CD4-positive, alpha-beta T cell treated with Interleukin-4 for 1 hour (primary cell): Measurements from ENCODE around the gene LIPF.
"Not testable (repeated sequence)": the region's sequence is repeated elsewhere in the genome, so short reads cannot be mapped to it uniquely, and the experiment has no call there.

Experiments used
- DNase-seq, 2 donors: peaks; one replicate each; pipeline ENCODE4 v3.0.0-alpha.2; 2020 to 2022

The LIPF gene

GRCh38 chr10:88664142-88664541 lies at the start of gene LIPF:
Gene LIPF (plus strand): TSS chr10:88664442. CDS start chr10:88667298, 2,856 bp downstream.
- DNase-seq: no peak

- no peak for DNase-seq
Measured at GRCh38 chr10:88616250-88616977, 47.8 kb upstream of the LIPF start.

DNA sequence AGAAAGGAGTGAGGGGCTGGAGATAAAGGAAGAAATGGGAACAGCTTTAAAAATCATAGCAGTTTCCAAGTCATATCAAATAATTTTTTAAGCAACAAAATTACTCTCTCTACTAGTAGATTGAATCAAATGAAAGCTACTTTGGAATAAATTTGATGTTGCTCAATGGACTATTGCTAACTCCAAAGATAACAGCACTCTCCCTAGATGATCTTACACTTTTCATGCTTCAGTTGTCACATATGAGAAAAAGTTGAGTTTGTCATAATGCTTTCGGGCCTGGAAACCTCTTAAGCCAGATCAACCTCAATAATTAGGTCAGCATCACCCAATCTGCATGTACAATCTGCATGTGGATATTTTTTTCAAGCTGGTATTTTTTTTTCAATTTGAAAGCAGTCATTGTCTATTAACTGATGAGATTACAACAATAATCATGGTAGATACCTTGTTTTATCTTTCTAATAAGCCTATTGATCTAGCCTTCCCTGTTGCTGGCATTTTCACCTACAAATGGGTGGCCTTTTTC lies 46.4 kb upstream of the LIPF start:
- no peak for DNase-seq

GRCh38 chr10:88618496-88618895 lies 45.7 kb upstream of the LIPF start:
- DNase-seq: no peak

- DNase-seq: no peak
Measured at GRCh38 chr10:88620441-88620840, 43.8 kb upstream of the LIPF start.

GRCh38 chr10:88623835-88624234 lies 40.4 kb upstream of the LIPF start:
- DNase-seq: no peak

GRCh38 chr10:88624840-88625239 lies 39.4 kb upstream of the LIPF start:
- DNase-seq: no peak

DNA sequence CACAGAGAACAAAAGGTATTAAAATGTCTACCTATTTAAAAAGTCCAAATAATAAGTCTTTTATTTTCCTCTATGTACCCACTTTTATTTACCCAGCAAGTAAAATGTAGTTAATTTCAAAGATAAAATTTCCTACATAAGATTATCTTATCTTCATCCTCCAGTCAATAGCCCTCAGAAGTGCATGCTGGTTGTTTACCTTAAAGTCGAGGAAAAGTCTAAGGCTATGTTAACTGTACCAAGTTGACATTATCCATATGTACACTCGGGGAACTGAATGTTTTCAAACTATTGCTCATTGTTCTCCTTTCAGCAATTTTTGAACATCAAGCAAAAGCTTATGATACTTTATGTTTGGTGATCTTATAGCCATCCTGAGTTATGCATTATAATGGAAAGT lies 24.1 kb upstream of the LIPF start:
- no peak for DNase-seq

DNA sequence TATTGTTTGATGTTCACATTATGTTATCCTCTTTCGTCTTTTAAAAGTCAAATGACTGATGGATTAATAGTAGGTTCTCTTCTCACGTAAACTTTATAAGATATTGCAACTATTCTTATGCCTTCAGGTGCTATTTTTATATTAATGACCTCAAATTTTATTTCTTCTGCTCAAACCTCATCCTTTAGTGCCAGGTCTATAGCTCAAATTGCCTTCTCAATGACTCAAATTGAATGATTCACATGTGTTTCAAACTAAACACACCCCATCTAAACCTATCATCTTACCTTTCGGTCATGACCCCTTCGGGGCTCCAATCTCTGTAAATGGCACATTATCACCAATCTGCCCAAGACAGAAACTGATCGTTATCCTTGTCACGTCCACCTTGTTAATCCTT lies 22.0 kb upstream of the LIPF start:
- DNase-seq: no peak

GRCh38 chr10:88642963-88643362 lies 21.3 kb upstream of the LIPF start:
- no peak for DNase-seq

DNA sequence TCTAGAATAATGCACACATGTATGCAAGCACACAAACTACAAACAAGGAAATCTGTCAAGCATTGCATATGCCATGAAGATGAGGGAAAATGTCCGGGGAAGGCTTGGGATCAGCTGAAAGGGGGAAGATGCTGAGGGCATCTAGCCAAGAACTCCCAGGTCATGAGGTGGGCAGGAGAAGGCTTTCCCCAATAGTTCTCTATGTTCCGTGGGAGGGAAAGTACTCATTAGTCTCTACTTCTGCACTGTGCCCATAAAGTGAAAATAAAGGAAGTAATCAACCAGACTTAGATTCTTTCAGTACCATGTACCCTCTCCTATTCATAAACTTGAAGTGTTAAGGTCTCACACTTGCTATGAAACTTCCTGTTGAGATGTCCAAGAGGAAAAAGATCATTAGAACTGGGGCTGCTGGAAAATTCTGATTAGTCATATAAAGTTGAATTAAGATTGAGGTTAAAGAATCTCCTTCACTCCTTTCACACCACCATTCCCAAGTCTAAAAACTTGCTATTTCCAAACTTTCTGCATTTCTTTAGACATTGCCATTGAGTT lies 17.1 kb upstream of the LIPF start:
- DNase-seq: no peak

DNA sequence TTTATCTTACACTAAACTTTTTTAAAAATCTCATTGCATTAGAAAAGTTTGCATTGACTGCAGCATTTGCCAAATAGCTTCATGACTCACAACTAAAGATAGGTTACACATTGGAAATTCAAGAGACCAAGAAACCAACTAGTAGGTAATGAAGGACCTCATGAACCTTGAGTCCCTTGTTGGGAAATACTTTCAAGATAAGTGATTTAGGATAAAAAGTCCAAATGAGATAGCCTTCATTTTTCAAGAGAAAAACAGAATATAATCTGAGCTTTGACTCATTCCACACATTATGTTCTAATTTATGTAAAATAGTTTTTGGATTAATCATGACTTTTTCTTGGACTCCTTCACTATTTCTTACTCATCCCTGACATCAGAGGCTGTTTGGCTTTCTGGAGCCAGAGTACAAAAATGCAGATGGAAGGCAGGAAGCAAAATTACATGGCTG lies 13.1 kb upstream of the LIPF start:
- DNase-seq: no peak

DNA sequence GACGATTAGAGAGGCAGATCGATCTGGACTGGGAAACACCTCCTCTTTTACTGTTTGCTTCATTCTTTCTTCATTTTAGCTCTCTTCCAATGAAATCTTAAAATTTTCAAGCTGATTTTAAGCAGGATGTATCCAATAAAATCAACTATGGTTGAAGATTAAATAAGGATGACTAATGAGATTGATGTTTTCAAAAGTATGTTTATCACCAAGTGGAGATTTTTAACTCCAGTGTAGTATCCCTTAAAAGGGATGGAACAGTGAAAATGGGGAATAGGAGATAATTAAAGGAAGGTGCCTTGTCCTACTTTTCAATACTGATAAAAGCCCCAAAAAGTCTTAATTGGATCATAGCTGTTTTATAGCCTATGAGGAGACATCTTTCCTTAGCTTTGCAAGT lies 11.6 kb upstream of the LIPF start:
- DNase-seq: no peak

GRCh38 chr10:88657901-88658300 lies 6.3 kb upstream of the LIPF start:
- no peak for DNase-seq

- DNase-seq: no peak
Measured at GRCh38 chr10:88659725-88660597, 4.3 kb upstream of the LIPF start.

- DNase-seq: no peak
Measured at GRCh38 chr10:88660598-88660884, 3.7 kb upstream of the LIPF start.

DNA sequence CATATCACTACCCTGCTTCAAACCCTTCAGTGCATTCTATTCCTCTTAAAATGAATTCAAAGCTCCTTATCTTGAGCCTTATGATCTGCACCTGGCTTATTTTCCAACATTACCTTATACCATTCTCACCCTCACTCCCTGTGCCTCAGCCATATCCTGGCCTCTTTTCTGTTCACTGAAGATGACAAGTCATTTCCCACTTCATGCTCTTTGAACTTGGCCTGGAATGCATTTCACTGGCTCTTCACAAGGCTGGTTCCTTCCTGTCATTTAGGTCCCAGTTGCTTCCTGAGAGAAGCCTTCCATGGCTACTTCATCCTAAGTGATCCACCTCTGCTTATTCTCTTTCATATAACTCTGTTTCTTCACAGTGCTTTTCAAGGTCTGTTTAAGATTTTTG lies 3.2 kb upstream of the LIPF start:
- no peak for DNase-seq

DNA sequence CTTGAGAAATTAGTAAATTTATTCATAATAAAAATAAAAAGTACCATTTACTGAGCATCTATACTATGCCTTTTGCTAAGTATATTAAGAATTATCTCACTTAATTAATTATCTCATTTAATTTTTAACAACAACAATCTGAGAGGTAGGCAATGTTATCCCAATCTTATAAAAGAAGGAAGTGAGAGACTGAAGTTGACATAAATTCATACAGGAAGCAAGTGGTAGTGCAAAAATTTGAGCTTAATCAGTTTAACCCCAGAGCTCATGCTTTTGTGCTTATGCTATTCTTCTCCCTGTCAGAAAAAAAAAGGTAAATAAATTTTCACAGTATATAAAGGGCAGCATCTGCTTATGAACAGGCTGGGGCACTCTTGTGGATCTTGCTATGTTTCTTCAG lies 2.7 kb upstream of the LIPF start:
- DNase-seq: no peak

DNA sequence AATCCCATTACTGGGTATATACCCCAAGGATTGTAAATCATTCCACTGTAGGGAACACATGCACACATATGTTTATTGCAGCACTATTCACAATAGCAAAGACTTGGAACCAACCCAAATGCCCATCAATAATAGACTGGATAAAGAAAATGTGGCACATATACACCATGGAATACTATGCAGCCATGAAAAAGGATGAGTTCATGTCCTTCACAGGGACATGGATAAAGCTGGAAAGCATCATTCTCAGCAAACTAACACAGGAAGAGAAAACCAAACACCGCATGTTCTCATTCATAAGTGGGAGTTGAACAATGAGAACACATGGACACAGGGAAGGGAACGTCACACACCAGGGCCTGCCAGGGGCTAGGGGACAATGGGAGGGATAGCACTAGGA lies 1.1 kb upstream of the LIPF start:
- not testable (repeated sequence) for DNase-seq

DNA sequence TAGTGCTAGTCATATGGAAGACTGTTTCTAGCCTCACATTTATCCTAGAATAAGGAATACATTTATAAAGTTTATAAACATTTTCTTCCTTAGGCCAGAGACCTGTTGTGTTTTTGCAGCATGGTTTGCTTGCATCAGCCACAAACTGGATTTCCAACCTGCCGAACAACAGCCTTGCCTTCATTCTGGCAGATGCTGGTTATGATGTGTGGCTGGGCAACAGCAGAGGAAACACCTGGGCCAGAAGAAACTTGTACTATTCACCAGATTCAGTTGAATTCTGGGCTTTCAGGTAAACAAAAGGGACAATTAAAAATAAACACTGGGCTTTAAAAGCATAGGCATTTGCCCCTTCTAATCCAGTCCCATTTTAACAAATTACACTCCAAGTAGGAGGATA lies 4.2 kb downstream of the LIPF start:
- no peak for DNase-seq

DNA sequence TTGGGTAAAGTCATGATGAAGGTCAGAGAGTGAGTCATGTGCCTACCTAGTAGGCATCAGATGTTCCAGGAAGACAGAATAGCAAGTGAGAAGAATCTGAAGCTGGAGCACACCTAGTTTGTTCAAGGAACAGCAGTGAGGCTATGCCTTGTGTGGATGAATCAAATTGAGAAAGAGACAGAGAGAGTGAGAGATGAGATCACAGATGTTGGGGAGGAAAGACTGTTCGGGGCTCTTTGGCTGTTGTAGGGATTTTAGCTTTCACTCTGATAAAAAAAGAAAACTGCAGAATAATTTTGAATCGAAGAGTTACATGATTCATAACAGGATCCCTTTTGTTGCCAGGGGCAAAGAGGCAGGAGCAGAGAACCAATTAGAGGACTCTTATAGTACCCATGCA lies 6.3 kb downstream of the LIPF start:
- DNase-seq: no peak

GRCh38 chr10:88672041-88672440 lies 7.8 kb downstream of the LIPF start:
- no peak for DNase-seq

DNA sequence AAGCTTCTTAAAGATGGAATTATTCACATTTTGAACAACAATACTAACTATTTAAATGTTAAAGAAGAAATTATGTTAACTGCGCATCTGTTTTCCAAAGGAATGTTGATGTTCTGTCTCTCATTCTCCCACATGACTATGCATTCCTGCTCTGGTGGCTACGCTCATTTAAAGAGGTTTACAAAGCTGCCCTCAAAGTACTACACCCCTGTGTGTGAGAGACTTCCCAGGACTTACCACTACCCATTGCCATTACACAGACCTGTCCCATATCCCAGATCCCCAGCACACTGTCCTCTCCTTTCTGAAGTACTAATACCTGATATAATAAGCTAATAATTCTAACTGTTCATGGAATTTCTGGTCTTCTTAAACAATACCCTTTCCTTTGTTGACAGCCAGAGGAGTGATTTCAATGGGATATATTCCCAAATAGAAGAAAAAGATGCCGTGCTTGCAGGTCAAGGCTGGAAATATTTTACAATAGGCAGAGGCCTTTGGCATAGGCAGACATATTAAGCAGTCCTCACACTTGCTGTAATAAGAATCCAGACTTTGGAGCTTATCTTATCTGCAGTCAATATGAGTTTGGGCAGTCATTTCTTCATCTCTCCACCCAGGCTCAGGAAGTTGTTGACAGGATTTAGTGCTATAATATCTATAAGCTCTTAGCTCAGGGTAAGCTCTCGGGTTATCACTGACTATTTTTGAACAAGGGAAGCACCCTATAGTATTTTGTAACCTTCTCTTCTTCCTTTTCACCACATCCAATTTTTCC lies 12.2 kb downstream of the LIPF start:
- DNase-seq: no peak
